K562 (cell line): Measurements from ENCODE around the gene FFAR1. TPM values are rescaled to one million over a fixed set of nuclear protein-coding genes. Genes with fewer than 3 reads are reported as not detected.

Experiments used
- ARID1B ChIP-seq: fragments of 450-650 bp; IDR thresholded peaks from 2 replicates; pipeline ENCODE4 v1.6.1; 2016; ENCODE audit warnings: antibody characterized with exemption, mild to moderate bottlenecking, inconsistent platforms
- HNRNPL ChIP-seq: fragments of 200-400 bp; formaldehyde crosslinking; IDR thresholded peaks from 2 replicates; pipeline ENCODE4 v1.6.1; 2017; ENCODE audit warnings: low read depth, mild to moderate bottlenecking, low read length
- HNRNPUL1 ChIP-seq: fragments of 200-400 bp; formaldehyde crosslinking; IDR thresholded peaks from 2 replicates; pipeline ENCODE4 v1.6.1; 2017; ENCODE audit warnings: low read length
- NFATC3 ChIP-seq: fragments of 450-650 bp; IDR thresholded peaks from 2 replicates; pipeline ENCODE4 v1.6.1; 2017; ENCODE audit warnings: mild to moderate bottlenecking
- NFIC ChIP-seq: fragments of 450-650 bp; IDR thresholded peaks from 2 replicates; pipeline ENCODE4 v1.6.1; 2017; ENCODE audit warnings: mild to moderate bottlenecking, inconsistent platforms
- NUFIP1 ChIP-seq: fragments of 450-650 bp; IDR thresholded peaks from 2 replicates; pipeline ENCODE4 v1.6.1; 2018; ENCODE audit not compliant: partially characterized antibody
- ZBED1 ChIP-seq: IDR thresholded peaks from 2 replicates; pipeline ENCODE4 v1.6.1; 2014
- ZBTB11 ChIP-seq, 3 experiments: fragments of 200-800 bp in 1 of 3; fragments of 250-450 bp in 1 of 3; fragments of 450-650 bp in 1 of 3; sonication (Bioruptor Pico) in 1 of 3; sonication (Bioruptor generic) in 1 of 3; formaldehyde crosslinking in 1 of 3; IDR thresholded peaks; 2 replicates each; pipeline versions ENCODE4 v1.6.1 to v1.8.0; 2016 to 2022; ENCODE audit warnings: mild to moderate bottlenecking in 2 of 3, missing genetic modification characterization in 2 of 3, missing compliant biosample characterization in 1 of 3, moderate library complexity in 1 of 3
- ZNF217 ChIP-seq: sonication (generic); formaldehyde crosslinking; IDR thresholded peaks from 2 replicates; pipeline ENCODE4 v1.8.0; 2022; ENCODE audit warnings: mild to moderate bottlenecking, missing genetic modification reagents
- ZNF274 ChIP-seq: IDR thresholded peaks from 2 replicates; pipeline ENCODE4 v1.6.1; 2011; ENCODE audit warnings: low read depth, mild to moderate bottlenecking, low read length, moderate library complexity, borderline replicate concordance
- ZNF695 ChIP-seq: fragments of 450-650 bp; formaldehyde crosslinking; IDR thresholded peaks from 2 replicates; pipeline ENCODE4 v1.4.0; 2020; ENCODE audit warnings: mild to moderate bottlenecking, moderate library complexity
- polyA plus RNA-seq, 8 experiments: library from polyadenylated mRNA; depleted of rRNA in 4 of 8; stranded (reverse) in 5 of 8; unstranded in 3 of 8; fragments of >200 nt; fragmentation: Nextera tagmentation in 2 of 8; fragmentation: Illumina TruSeq in 1 of 8; extraction: Ambion mirVana in 2 of 8; extraction: Trizol in 1 of 8; gene quantifications; 2 replicates each; pipeline versions ENCODE4 v1.2.1 to v1.2.3, GENCODE V29; 2011 to 2014; ENCODE audit warnings: inconsistent platforms in 1 of 8, missing spikeins in 1 of 8
- total RNA-seq, 7 experiments: library from RNA; depleted of rRNA in 6 of 7; stranded (reverse); fragments of >200 nt in 6 of 7; fragmentation: Illumina TruSeq in 2 of 7; extraction: Trizol in 2 of 7; gene quantifications; 2 replicates each; pipeline versions ENCODE4 v1.2.1 to v1.2.3, GENCODE V29; 2011 to 2021; ENCODE audit warnings: low replicate concordance in 1 of 7
- TF ChIP-seq, protein P1 (sequence below): fragments of 450-650 bp; IDR thresholded peaks from 2 replicates; pipeline ENCODE4 v1.6.1; 2017; ENCODE audit warnings: antibody characterized with exemption, mild to moderate bottlenecking
- TF ChIP-seq, protein P2 (sequence below): fragments of 450-650 bp; IDR thresholded peaks from 2 replicates; pipeline ENCODE4 v1.6.1; 2017; ENCODE audit warnings: mild to moderate bottlenecking, moderate library complexity
- TF ChIP-seq, protein P3 (sequence below), 2 experiments: IDR thresholded peaks in 1 of 2; conservative IDR thresholded peaks in 1 of 2; 2 replicates each; pipeline ENCODE4 v1.6.1; 2016; ENCODE audit warnings: low read depth in 2 of 2, mild to moderate bottlenecking in 1 of 2, missing compliant biosample characterization in 1 of 2, missing genetic modification characterization in 1 of 2, moderate library complexity in 1 of 2

The FFAR1 gene
- total and polyA plus RNA-seq, 9 of the 15 experiments (the other 6 are each of a cell fraction or from before 2014, with no cell fraction given), result not detected

DNA sequence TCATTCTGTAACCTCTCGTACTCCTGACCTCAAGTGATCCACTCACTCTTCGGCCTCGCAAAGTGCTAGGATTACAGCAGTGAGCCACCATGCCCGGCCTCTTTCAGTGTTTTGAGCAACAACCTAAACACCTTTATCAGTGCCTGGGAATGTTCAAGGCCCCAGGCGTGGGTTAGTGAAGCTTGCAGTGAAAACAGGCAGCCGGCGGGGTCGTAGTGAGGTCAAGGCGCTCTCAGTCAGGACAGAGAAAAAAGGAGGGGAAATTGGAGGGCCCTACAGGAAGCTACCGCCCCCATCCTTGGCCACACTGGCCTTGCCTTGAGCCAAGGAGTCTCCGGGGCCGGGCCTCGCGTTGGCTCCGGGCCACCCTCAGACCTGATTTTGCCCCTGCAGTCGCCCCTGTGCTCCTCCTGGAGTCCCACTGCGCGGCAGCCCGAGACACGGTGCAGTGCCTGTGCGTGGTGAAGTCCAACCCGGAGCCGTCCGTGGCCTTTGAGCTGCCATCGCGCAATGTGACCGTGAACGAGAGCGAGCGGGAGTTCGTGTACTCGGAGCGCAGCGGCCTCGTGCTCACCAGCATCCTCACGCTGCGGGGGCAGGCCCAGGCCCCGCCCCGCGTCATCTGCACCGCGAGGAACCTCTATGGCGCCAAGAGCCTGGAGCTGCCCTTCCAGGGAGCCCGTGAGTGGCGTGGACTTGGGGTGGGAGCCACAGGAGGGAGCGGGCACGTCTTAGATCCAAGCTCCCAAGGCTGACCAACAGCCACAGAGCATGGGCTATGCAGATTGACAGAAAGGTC, 38.0 kb upstream of the FFAR1 start (continued):
- TF ChIP-seq, protein P1, sequence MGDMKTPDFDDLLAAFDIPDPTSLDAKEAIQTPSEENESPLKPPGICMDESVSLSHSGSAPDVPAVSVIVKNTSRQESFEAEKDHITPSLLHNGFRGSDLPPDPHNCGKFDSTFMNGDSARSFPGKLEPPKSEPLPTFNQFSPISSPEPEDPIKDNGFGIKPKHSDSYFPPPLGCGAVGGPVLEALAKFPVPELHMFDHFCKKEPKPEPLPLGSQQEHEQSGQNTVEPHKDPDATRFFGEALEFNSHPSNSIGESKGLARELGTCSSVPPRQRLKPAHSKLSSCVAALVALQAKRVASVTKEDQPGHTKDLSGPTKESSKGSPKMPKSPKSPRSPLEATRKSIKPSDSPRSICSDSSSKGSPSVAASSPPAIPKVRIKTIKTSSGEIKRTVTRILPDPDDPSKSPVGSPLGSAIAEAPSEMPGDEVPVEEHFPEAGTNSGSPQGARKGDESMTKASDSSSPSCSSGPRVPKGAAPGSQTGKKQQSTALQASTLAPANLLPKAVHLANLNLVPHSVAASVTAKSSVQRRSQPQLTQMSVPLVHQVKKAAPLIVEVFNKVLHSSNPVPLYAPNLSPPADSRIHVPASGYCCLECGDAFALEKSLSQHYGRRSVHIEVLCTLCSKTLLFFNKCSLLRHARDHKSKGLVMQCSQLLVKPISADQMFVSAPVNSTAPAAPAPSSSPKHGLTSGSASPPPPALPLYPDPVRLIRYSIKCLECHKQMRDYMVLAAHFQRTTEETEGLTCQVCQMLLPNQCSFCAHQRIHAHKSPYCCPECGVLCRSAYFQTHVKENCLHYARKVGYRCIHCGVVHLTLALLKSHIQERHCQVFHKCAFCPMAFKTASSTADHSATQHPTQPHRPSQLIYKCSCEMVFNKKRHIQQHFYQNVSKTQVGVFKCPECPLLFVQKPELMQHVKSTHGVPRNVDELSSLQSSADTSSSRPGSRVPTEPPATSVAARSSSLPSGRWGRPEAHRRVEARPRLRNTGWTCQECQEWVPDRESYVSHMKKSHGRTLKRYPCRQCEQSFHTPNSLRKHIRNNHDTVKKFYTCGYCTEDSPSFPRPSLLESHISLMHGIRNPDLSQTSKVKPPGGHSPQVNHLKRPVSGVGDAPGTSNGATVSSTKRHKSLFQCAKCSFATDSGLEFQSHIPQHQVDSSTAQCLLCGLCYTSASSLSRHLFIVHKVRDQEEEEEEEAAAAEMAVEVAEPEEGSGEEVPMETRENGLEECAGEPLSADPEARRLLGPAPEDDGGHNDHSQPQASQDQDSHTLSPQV, result peak; percentile 99
- no peak for TF ChIP-seq NFATC3
- TF ChIP-seq ZBTB11 (CRISPR knock-in tag; IDR thresholded peaks at IDR 0.05), result peak in 1 of 3 experiments; percentile 81; a peak in 2 of 6 replicates
- TF ChIP-seq HNRNPUL1, result no peak
- TF ChIP-seq ZNF695, result no peak
- TF ChIP-seq ZBED1, result no peak
- TF ChIP-seq HNRNPL, result no peak
- no peak for TF ChIP-seq ZNF274
- TF ChIP-seq ZNF217 (CRISPR knock-in tag), result no peak
- TF ChIP-seq NFIC, result peak; percentile 65
- TF ChIP-seq, protein P2, sequence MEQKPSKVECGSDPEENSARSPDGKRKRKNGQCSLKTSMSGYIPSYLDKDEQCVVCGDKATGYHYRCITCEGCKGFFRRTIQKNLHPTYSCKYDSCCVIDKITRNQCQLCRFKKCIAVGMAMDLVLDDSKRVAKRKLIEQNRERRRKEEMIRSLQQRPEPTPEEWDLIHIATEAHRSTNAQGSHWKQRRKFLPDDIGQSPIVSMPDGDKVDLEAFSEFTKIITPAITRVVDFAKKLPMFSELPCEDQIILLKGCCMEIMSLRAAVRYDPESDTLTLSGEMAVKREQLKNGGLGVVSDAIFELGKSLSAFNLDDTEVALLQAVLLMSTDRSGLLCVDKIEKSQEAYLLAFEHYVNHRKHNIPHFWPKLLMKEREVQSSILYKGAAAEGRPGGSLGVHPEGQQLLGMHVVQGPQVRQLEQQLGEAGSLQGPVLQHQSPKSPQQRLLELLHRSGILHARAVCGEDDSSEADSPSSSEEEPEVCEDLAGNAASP, result no peak; the same call in 1 of the 2 replicates
- TF ChIP-seq, protein P3, sequence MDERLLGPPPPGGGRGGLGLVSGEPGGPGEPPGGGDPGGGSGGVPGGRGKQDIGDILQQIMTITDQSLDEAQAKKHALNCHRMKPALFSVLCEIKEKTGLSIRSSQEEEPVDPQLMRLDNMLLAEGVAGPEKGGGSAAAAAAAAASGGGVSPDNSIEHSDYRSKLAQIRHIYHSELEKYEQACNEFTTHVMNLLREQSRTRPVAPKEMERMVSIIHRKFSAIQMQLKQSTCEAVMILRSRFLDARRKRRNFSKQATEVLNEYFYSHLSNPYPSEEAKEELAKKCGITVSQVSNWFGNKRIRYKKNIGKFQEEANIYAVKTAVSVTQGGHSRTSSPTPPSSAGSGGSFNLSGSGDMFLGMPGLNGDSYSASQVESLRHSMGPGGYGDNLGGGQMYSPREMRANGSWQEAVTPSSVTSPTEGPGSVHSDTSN (CRISPR knock-in tag; IDR thresholded peaks at IDR 0.05; ENCODE audit: low read depth), result no peak
- TF ChIP-seq, protein P3 (tag; conservative IDR thresholded peaks at IDR 0.05; ENCODE audit: low read depth), result no peak
- TF ChIP-seq NUFIP1, result peak; percentile 78
- 0 out of 2 replicates have a peak, but pooled peaks have one; percentile 23 for TF ChIP-seq ARID1B
